HEK293 (cell line): ENCODE results near the gene BCL6.

Experiments
- CTCF ChIA-PET: fragments of 350-600 bp; formaldehyde crosslinking; extraction: SDS; loops from one replicate; lab custom pipeline; 2021; ENCODE audit warnings: antibody characterized with exemption; lab: Yijun Ruan, JAX
- POLR2A ChIA-PET: fragments of 300-600 bp; formaldehyde crosslinking; extraction: SDS; loops from one replicate; lab custom pipeline; 2020; ENCODE audit warnings: antibody characterized with exemption, inconsistent platforms; lab: Yijun Ruan, JAX
- H3K27ac ChIP-seq: fragments of 200-500 bp; sonication (Bioruptor generic); 2 replicates; pipeline ENCODE4 v1.5.1; 2014; ENCODE audit warnings: low read depth, low read length, control low read depth, inconsistent platforms; ENCODE audit errors: extremely low read depth
- H3K36me3 ChIP-seq, 2 experiments: fragments of 200-500 bp in 1 of 2; sonication (Bioruptor generic) in 1 of 2; 1 replicate in 1 of 2; 2 replicates in 1 of 2; pipeline ENCODE4 v1.5.1; 2014 to 2017; ENCODE audit warnings: inconsistent platforms in 2 of 2, low read length in 2 of 2; ENCODE audit not compliant: control insufficient read depth in 2 of 2, insufficient read depth in 1 of 2
- H3K4me1 ChIP-seq: fragments of 200-500 bp; sonication (Bioruptor generic); 2 replicates; pipeline ENCODE4 v1.5.1; 2014; ENCODE audit warnings: mild to moderate bottlenecking, low read length, inconsistent platforms; ENCODE audit not compliant: control insufficient read depth, insufficient read depth
- H3K4me3 ChIP-seq: 2 replicates; pipeline ENCODE4 v1.5.1; 2011; ENCODE audit warnings: low read depth, mild to moderate bottlenecking, control low read depth, low read length, moderate library complexity
- H3K9me3 ChIP-seq: fragments of 200-500 bp; sonication (Bioruptor generic); 2 replicates; pipeline ENCODE4 v1.5.1; 2014; ENCODE audit warnings: low read depth, low read length, inconsistent platforms; ENCODE audit not compliant: control insufficient read depth, insufficient read depth
- EGR2 ChIP-seq: fragments of 450-650 bp; formaldehyde crosslinking; IDR thresholded peaks from 2 replicates; pipeline ENCODE4 v1.5.1; 2016; ENCODE audit warnings: low read depth, missing biosample characterization, missing genetic modification characterization
- IKZF3 ChIP-seq: fragments of 450-650 bp; IDR thresholded peaks from 2 replicates; pipeline ENCODE4 v1.5.0; 2018; ENCODE audit warnings: missing biosample characterization, mild to moderate bottlenecking, missing genetic modification characterization, moderate library complexity
- KLF10 ChIP-seq: fragments of 450-650 bp; IDR thresholded peaks from 2 replicates; pipeline ENCODE4 v1.5.1; 2018; ENCODE audit warnings: missing biosample characterization, mild to moderate bottlenecking, missing genetic modification characterization
- KLF9 ChIP-seq: fragments of 450-650 bp; formaldehyde crosslinking; IDR thresholded peaks from 2 replicates; pipeline ENCODE4 v1.5.1; 2016; ENCODE audit warnings: missing biosample characterization, missing genetic modification characterization, low read depth
- SP3 ChIP-seq: fragments of 450-650 bp; formaldehyde crosslinking; IDR thresholded peaks from 2 replicates; pipeline ENCODE4 v1.5.1; 2016; ENCODE audit warnings: missing biosample characterization, missing genetic modification characterization
- ZBTB17 ChIP-seq: fragments of 450-650 bp; formaldehyde crosslinking; IDR thresholded peaks from 2 replicates; pipeline ENCODE4 v1.5.1; 2016; ENCODE audit warnings: missing biosample characterization, missing genetic modification characterization
- ZBTB48 ChIP-seq: fragments of 450-650 bp; formaldehyde crosslinking; IDR thresholded peaks from 2 replicates; pipeline ENCODE4 v1.5.1; 2016; ENCODE audit warnings: missing biosample characterization, missing genetic modification characterization
- ZFP69B ChIP-seq: fragments of 450-650 bp; formaldehyde crosslinking; IDR thresholded peaks from 2 replicates; pipeline ENCODE4 v1.5.1; 2016; ENCODE audit warnings: missing biosample characterization, missing genetic modification characterization
- ZNF140 ChIP-seq: fragments of 450-650 bp; formaldehyde crosslinking; IDR thresholded peaks from 2 replicates; pipeline ENCODE4 v1.5.1; 2016; ENCODE audit warnings: missing biosample characterization, missing genetic modification characterization
- ZNF433 ChIP-seq: fragments of 450-650 bp; formaldehyde crosslinking; IDR thresholded peaks from 2 replicates; pipeline ENCODE4 v1.5.1; 2016; ENCODE audit warnings: missing biosample characterization, missing genetic modification characterization, low read depth
- ZNF585B ChIP-seq: fragments of 450-650 bp; formaldehyde crosslinking; IDR thresholded peaks from 2 replicates; pipeline ENCODE4 v1.5.1; 2016; ENCODE audit warnings: missing biosample characterization, missing genetic modification characterization
- ZNF658 ChIP-seq: fragments of 450-650 bp; formaldehyde crosslinking; IDR thresholded peaks from 2 replicates; pipeline ENCODE4; 2016; ENCODE audit warnings: missing biosample characterization, missing genetic modification characterization
- ZNF701 ChIP-seq: fragments of 450-650 bp; formaldehyde crosslinking; IDR thresholded peaks from 2 replicates; pipeline ENCODE4 v1.5.1; 2016; ENCODE audit warnings: missing biosample characterization, missing genetic modification characterization
- TF ChIP-seq, protein P1 (sequence below): fragments of 450-650 bp; formaldehyde crosslinking; IDR thresholded peaks from 2 replicates; pipeline ENCODE4 v1.5.1; 2016; ENCODE audit warnings: missing biosample characterization, missing genetic modification characterization
- TF ChIP-seq, protein P2 (sequence below): fragments of 450-650 bp; formaldehyde crosslinking; IDR thresholded peaks from 2 replicates; pipeline ENCODE4 v1.5.1; 2016; ENCODE audit warnings: missing biosample characterization, missing genetic modification characterization
- TF ChIP-seq, protein P3 (sequence below): fragments of 450-650 bp; formaldehyde crosslinking; IDR thresholded peaks from 2 replicates; pipeline ENCODE4 v1.5.1; 2016; ENCODE audit warnings: missing biosample characterization, missing genetic modification characterization
- TF ChIP-seq, protein P4 (sequence below): IDR thresholded peaks from 2 replicates; pipeline ENCODE4 v1.6.1; 2011; ENCODE audit warnings: mild to moderate bottlenecking, low read depth, low read length, borderline replicate concordance
- TF ChIP-seq, protein P5 (sequence below): fragments of 450-650 bp; formaldehyde crosslinking; IDR thresholded peaks from 2 replicates; pipeline ENCODE4 v1.5.1; 2016; ENCODE audit warnings: missing biosample characterization, missing genetic modification characterization

The BCL6 gene

DNA sequence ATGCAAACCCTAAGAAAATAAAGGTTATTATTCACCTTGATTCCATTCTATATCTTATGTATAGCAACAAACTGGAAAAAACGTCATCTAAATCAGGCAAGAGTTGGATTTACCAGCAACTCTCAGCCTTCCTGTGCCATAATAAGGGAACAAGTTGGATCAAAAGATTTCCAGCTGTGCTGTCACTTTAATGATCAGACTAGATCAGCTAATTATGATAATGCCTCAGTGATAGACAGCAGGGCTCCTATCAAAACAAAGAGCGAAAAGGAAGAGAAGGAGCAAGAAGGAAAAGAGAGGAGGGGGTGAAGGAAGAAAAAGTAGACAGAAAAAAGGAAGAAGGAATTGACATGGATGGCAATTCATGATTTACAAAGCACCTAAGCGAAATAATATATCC, 36.7 kb upstream of the BCL6 start:
- ChIA-PET POLR2A (no interaction called here), CTCF (no interaction called here)
- no peak overlapping the region for H3K4me3 ChIP-seq
- H3K36me3 ChIP-seq = no peaks in the 10 kb centered on the region
- H3K4me1 ChIP-seq = no peaks in the 10 kb centered on the region
- no peak overlapping the region for H3K27ac ChIP-seq
- no peaks in the 10 kb centered on the region for H3K9me3 ChIP-seq
- TF ChIP-seq, protein P1, sequence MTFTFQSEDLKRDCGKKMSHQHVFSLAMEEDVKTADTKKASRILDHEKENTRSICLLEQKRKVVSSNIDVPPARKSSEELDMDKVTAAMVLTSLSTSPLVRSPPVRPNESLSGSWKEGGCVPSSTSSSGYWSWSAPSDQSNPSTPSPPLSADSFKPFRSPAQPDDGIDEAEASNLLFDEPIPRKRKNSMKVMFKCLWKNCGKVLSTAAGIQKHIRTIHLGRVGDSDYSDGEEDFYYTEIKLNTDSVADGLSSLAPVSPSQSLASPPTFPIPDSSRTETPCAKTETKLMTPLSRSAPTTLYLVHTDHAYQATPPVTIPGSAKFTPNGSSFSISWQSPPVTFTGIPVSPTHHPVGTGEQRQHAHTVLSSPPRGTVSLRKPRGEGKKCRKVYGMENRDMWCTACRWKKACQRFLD = no peak

DNA sequence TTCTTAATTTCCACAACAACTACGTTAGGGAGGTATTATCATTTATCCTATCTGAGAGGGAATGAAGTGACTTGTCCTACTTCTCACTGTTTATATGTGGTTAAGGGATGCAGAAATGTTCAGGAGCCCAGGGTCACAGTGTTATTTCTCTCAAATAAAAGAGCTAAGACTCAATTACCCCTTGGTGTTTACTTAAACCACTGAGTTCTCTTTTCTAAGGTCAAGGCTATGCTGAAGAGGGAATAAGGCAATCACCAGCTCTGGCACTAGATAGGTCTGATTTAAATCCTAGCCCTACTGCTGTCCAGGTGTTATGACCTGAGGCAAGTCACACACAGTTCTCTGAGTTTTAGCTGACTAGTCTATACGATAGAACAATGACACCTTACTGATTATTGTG, 35.7 kb upstream of the BCL6 start:
- H3K27ac ChIP-seq = no peak overlapping the region
- H3K36me3 ChIP-seq = no peaks in the 10 kb centered on the region
- no peak overlapping the region for H3K4me3 ChIP-seq
- ChIA-PET CTCF (no interaction called here), POLR2A (no interaction called here)
- TF ChIP-seq, protein P2, sequence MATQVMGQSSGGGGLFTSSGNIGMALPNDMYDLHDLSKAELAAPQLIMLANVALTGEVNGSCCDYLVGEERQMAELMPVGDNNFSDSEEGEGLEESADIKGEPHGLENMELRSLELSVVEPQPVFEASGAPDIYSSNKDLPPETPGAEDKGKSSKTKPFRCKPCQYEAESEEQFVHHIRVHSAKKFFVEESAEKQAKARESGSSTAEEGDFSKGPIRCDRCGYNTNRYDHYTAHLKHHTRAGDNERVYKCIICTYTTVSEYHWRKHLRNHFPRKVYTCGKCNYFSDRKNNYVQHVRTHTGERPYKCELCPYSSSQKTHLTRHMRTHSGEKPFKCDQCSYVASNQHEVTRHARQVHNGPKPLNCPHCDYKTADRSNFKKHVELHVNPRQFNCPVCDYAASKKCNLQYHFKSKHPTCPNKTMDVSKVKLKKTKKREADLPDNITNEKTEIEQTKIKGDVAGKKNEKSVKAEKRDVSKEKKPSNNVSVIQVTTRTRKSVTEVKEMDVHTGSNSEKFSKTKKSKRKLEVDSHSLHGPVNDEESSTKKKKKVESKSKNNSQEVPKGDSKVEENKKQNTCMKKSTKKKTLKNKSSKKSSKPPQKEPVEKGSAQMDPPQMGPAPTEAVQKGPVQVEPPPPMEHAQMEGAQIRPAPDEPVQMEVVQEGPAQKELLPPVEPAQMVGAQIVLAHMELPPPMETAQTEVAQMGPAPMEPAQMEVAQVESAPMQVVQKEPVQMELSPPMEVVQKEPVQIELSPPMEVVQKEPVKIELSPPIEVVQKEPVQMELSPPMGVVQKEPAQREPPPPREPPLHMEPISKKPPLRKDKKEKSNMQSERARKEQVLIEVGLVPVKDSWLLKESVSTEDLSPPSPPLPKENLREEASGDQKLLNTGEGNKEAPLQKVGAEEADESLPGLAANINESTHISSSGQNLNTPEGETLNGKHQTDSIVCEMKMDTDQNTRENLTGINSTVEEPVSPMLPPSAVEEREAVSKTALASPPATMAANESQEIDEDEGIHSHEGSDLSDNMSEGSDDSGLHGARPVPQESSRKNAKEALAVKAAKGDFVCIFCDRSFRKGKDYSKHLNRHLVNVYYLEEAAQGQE (tag by site-specific recombination) = no peak
- TF ChIP-seq ZNF658 (tag by site-specific recombination) = no peak
- no peak for TF ChIP-seq ZBTB48 (tag by site-specific recombination)
- no peak for TF ChIP-seq KLF10 (tag by site-specific recombination)
- TF ChIP-seq, protein P3, sequence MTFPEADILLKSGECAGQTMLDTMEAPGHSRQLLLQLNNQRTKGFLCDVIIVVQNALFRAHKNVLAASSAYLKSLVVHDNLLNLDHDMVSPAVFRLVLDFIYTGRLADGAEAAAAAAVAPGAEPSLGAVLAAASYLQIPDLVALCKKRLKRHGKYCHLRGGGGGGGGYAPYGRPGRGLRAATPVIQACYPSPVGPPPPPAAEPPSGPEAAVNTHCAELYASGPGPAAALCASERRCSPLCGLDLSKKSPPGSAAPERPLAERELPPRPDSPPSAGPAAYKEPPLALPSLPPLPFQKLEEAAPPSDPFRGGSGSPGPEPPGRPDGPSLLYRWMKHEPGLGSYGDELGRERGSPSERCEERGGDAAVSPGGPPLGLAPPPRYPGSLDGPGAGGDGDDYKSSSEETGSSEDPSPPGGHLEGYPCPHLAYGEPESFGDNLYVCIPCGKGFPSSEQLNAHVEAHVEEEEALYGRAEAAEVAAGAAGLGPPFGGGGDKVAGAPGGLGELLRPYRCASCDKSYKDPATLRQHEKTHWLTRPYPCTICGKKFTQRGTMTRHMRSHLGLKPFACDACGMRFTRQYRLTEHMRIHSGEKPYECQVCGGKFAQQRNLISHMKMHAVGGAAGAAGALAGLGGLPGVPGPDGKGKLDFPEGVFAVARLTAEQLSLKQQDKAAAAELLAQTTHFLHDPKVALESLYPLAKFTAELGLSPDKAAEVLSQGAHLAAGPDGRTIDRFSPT (tag by site-specific recombination) = no peak
- TF ChIP-seq ZFP69B (tag by site-specific recombination) = no peak
- no peak for TF ChIP-seq KLF9 (tag by site-specific recombination)
- no peak for TF ChIP-seq EGR2 (tag by site-specific recombination)
- TF ChIP-seq, protein P4, sequence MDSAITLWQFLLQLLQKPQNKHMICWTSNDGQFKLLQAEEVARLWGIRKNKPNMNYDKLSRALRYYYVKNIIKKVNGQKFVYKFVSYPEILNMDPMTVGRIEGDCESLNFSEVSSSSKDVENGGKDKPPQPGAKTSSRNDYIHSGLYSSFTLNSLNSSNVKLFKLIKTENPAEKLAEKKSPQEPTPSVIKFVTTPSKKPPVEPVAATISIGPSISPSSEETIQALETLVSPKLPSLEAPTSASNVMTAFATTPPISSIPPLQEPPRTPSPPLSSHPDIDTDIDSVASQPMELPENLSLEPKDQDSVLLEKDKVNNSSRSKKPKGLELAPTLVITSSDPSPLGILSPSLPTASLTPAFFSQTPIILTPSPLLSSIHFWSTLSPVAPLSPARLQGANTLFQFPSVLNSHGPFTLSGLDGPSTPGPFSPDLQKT = no peak
- TF ChIP-seq ZNF140 (tag by site-specific recombination) = no peak
- TF ChIP-seq ZNF585B (tag by site-specific recombination) = no peak
- TF ChIP-seq, protein P5, sequence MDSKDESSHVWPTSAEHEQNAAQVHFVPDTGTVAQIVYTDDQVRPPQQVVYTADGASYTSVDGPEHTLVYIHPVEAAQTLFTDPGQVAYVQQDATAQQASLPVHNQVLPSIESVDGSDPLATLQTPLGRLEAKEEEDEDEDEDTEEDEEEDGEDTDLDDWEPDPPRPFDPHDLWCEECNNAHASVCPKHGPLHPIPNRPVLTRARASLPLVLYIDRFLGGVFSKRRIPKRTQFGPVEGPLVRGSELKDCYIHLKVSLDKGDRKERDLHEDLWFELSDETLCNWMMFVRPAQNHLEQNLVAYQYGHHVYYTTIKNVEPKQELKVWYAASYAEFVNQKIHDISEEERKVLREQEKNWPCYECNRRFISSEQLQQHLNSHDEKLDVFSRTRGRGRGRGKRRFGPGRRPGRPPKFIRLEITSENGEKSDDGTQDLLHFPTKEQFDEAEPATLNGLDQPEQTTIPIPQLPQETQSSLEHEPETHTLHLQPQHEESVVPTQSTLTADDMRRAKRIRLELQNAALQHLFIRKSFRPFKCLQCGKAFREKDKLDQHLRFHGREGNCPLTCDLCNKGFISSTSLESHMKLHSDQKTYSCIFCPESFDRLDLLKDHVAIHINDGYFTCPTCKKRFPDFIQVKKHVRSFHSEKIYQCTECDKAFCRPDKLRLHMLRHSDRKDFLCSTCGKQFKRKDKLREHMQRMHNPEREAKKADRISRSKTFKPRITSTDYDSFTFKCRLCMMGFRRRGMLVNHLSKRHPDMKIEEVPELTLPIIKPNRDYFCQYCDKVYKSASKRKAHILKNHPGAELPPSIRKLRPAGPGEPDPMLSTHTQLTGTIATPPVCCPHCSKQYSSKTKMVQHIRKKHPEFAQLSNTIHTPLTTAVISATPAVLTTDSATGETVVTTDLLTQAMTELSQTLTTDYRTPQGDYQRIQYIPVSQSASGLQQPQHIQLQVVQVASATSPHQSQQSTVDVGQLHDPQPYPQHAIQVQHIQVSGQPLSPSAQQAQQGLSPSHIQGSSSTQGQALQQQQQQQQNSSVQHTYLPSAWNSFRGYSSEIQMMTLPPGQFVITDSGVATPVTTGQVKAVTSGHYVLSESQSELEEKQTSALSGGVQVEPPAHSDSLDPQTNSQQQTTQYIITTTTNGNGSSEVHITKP (tag by site-specific recombination) = no peak
- no peak for TF ChIP-seq IKZF3
- TF ChIP-seq ZNF433 = no peak
- no peak for TF ChIP-seq ZNF701 (tag by site-specific recombination)
- no peak for TF ChIP-seq SP3 (tag by site-specific recombination)
- no peak for TF ChIP-seq ZBTB17 (tag by site-specific recombination)
- TF ChIP-seq, all 188 proteins: peak for 0
- H3K4me1 ChIP-seq = no peaks in the 10 kb centered on the region
- no peaks in the 10 kb centered on the region for H3K9me3 ChIP-seq
